Measurements from ENCODE around the gene CDH13.

The CDH13 gene

DNA sequence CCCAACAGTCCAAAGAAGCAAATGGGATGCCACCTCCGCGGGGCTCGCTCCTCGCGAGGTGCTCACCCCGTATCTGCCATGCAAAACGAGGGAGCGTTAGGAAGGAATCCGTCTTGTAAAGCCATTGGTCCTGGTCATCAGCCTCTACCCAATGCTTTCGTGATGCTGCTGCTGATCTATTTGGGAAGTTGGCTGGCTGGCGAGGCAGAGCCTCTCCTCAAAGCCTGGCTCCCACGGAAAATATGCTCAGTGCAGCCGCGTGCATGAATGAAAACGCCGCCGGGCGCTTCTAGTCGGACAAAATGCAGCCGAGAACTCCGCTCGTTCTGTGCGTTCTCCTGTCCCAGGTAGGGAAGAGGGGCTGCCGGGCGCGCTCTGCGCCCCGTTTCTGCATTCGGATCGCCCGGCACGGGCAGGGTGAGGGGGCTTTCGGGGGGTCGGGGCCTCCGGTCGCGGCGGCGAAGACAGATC is at the start of gene CDH13:
TSS of gene CDH13 (plus strand) at position 179 of the 471 bp plus-strand sequence.
- peak within 1 kb of the TSS; percentile 77 for H3K4me3 ChIP-seq (ENCODE audit: low read depth, low read length)
- no peak for TF ChIP-seq CTCF (IDR thresholded peaks at IDR 0.05; ENCODE audit: low read depth, low read length)

GRCh38 chr16:82580298-82580890 is 46.4 kb upstream of the CDH13 start:
- TF ChIP-seq CTCF (IDR thresholded peaks at IDR 0.05; ENCODE audit: low read depth, low read length): 0 out of 2 replicates have a peak, but pooled peaks have one; percentile 7

DNA sequence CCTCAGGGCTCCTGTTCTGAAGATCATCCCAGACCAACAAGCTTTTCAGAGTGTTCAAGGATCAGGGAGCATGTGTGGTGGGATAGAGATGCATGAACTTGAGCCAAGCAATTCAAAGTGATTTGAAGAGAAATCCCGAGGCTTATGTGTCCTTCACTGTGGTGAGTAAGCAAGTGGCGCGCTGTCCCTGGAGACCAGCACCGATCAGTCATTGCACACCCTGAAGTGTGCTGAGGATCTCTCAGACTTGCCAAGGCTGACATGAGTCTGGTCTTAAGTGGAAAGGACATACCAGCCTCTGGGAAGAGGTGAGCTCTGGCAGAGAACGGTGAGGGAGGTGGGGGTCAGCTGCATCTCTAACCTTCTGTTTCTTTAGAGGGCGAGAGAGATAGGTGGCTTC is 43.8 kb upstream of the CDH13 start:
- H3K4me3 ChIP-seq (ENCODE audit: low read depth, low read length): no peak overlapping the region
- no peak for TF ChIP-seq CTCF (IDR thresholded peaks at IDR 0.05; ENCODE audit: low read depth, low read length)

More at GRCh38 chr16:82580298-82580890, 46.4 kb upstream of the CDH13 start:
- no peak overlapping the region for H3K4me3 ChIP-seq (ENCODE audit: low read depth, low read length)

DNA sequence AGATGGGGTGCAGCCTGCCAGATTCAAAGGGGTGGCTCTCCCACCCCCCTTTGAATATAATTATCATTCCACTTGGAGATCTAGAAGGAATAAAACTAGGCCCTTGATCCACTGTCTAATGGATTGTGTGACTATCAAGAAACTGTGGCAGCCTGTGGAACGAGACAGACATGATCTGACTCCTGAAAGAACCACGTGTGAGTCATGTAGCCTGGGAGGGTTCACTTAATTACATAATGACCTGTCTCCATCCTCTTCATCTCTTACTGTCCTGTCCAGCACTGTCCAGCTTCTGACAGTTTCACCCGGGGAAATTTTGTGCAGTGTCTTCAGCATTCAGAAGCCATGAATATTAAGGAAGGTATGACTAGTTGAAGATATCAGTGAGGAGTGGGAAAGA is 43.3 kb upstream of the CDH13 start:
- H3K4me3 ChIP-seq (ENCODE audit: low read depth, low read length): no peak overlapping the region
- no peak for TF ChIP-seq CTCF (IDR thresholded peaks at IDR 0.05; ENCODE audit: low read depth, low read length)

DNA sequence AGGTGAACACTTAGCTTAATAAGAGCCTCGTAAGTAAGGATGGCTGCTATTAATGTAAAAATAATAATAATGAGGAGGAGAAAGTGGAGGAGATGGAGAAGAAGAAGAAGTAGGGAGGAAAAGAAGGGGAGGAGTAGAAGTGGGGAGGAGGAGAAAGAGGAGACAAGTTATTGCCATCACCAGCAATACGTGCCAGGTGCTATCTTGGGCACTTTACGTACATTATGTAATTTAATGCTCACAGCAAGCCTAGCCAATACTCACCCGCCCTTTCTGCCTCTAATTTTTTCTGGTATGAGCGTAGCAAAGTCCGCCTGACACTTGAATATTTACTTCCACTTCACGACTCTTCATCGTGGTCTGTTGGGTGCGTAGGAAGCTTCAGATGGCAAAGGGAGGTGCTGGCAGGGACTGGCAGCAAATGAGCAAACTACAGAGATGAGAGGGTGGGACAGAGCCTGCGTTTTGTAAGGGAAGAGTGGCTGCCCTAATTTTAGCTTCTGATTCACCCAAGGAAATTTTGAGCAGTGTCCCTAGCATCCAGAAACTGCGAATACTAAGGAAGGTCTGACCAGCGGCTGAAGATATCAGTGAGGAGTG is 42.1 kb upstream of the CDH13 start:
- H3K4me3 ChIP-seq (ENCODE audit: low read depth, low read length): no peak overlapping the region
- no peak for TF ChIP-seq CTCF (IDR thresholded peaks at IDR 0.05; ENCODE audit: low read depth, low read length)

DNA sequence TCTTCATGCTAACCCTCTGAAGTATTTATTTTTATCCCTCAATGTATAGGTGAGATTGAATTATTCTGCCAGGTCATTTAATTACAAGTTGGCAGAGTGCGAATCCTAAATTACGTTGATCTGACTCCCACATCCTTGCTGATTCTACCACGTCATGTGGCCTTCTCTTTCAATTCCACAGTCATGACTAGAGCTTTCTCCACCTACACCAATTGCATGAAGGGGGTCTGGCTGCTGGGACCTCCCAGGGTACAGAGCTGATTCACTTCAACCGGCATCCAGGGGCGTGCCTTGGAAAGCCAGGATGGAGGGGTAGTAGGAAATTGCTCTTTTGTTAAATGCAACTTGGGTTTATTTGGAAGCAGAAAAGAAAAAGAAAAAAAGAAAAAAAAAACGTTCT is 41.1 kb upstream of the CDH13 start:
- no peak for TF ChIP-seq CTCF (IDR thresholded peaks at IDR 0.05; ENCODE audit: low read depth, low read length)

DNA sequence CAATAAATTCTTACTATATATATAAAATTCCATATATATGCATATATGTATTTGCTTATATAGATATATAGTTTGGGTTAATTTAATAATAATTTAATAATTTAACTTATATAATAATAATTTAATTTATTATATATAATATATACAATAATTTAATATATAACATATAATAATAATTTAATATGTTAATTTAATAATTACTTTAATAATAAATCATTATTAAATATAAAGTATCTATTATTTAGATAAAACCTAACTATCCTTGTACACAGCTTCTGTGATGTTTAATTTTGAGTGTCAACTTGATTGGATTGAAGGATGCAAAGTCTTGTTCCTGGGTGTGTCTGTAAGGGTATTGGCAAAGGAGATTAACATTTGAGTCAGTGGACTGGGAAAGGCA is 40.6 kb upstream of the CDH13 start:
- no peak for TF ChIP-seq CTCF (IDR thresholded peaks at IDR 0.05; ENCODE audit: low read depth, low read length)
- no peak overlapping the region for H3K4me3 ChIP-seq (ENCODE audit: low read depth, low read length)

More for the DNA sequence above, 41.1 kb upstream of the CDH13 start:
- H3K4me3 ChIP-seq (ENCODE audit: low read depth, low read length): no peak overlapping the region
